ENCODE results near the gene LRIG3.

The LRIG3 gene

DNA sequence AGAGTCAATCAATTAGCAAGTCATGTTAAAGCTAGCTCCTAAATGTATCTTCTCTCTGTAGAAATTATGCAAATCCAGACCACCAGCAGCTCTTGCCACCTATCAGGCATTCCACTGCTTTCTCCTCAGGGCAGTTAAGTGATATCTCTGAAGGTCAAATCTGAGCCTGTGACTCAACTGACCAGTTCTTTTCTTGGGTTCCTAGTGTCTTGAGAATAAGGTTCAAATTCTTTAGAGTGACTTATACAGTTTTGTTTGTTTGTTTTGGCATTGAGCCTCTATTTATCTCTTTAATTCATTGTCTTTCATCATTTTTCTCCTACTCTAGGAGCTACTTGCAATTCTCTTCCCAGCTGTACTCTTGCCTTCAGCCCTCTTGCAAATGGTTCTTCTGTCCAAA, 2.5 kb upstream of the LRIG3 start:
- Mint-ChIP-seq H3K9me3 (no peaks in the 10 kb centered on the region), H3K4me3 (no peak overlapping the region), H3K4me1 (ENCODE audit: low read depth) (peaks cover 3% of the 10 kb centered on the region), H3K36me3 (ENCODE audit: low read depth) (no peaks in the 10 kb centered on the region), H3K27ac (no peak overlapping the region), H3K27me3 (ENCODE audit: low read depth) (peaks cover 32% of the 10 kb centered on the region)
- no peak for DNase-seq (ENCODE audit: low spot score)

DNA sequence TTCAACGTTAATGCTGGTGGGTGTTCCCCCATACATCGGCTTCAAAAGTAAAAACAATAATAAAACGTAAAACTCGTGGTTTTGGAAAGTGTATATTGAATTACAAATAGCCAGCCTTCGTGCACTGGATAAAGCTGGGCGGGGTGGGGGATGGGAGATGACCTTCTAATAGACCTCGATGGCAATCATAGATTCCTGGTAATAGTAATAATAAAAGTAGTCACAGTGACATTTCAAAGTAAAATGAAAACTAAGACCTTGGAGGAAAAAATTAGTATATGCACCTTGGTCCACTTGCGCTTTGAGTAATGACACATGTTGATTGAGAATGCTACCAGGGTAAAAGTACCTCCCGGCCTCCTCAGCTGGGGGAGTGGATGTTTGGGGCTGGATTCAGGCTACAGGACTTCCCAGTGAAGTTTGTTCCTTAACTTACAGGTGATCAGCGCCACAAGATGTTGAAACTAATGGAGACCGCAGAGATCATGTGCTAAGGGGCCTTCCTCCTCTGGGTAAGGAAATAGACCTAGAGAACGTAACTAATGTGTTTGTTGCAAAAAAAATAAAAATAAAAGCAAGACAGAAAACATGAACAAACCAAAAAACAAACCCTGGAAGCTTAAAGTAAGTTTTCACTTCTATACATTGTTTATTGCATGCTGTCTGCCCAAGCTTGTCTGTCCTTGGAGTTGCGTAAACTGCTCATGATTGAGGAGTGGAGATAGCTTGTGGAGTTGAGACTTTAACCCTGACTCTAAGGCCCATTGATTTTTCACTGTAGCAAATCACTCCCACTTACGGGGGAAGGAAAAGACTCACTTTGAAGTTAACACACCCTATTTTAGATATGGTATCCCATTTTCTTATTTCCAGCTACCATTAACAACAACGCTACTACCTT, 907 bp upstream of the LRIG3 start:
- no peak overlapping the region for H3K4me3 Mint-ChIP-seq
- no peaks in the 10 kb centered on the region for H3K9me3 Mint-ChIP-seq
- no peak for DNase-seq (ENCODE audit: low spot score)
- peaks cover 3% of the 10 kb centered on the region for H3K4me1 Mint-ChIP-seq (ENCODE audit: low read depth)
- H3K36me3 Mint-ChIP-seq (ENCODE audit: low read depth) = no peaks in the 10 kb centered on the region
- H3K27me3 Mint-ChIP-seq (ENCODE audit: low read depth) = peaks cover 42% of the 10 kb centered on the region
- H3K27ac Mint-ChIP-seq = no peak overlapping the region

DNA sequence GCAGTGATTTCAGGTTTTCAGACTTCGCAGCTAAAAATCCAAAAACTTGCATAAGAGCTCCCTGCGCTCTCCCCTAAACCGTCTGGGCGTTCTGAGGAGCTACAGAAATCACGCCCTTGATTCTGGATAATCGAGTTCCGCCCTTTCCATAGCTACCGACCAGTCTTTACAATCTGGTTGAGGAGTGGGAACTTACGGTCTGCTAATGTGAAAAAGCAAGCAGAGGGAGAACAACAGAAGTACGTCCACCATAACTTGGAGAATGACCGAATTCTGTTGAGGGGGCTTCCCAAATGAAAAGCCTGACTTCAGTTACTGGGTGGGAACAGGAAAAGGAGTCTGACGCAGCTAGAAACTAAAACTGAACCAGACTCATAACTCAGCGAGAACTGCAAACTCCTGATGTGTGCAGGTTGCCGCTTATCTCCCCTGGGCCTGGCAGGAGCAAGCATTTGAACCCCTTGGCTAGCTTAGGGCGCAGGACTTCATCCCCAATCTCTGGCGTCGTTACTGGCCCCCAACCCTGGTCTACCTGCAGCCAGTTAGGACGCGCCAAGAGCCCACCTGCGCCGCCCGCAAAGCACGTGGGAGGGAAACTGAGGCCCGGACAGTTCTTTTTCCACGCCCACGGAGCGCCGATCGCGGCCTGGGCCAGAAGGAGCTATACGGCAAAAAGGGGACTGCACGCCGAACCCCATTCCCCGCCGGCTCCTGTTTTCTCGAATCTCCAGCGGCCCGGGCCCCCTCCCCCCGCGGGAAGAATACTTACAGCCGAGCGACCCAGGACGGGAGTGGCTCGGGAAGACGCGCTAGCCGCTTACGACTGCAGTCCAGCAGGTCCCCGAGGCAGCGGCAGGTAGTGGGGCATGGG, 838 bp downstream of the LRIG3 start:
- H3K27ac Mint-ChIP-seq = no peak overlapping the region
- no peaks in the 10 kb centered on the region for H3K36me3 Mint-ChIP-seq (ENCODE audit: low read depth)
- DNase-seq (ENCODE audit: low spot score) = no peak
- H3K4me1 Mint-ChIP-seq (ENCODE audit: low read depth) = peaks cover 3% of the 10 kb centered on the region
- H3K27me3 Mint-ChIP-seq (ENCODE audit: low read depth) = peaks cover 42% of the 10 kb centered on the region
- no peak overlapping the region for H3K4me3 Mint-ChIP-seq
- H3K9me3 Mint-ChIP-seq = no peaks in the 10 kb centered on the region

DNA sequence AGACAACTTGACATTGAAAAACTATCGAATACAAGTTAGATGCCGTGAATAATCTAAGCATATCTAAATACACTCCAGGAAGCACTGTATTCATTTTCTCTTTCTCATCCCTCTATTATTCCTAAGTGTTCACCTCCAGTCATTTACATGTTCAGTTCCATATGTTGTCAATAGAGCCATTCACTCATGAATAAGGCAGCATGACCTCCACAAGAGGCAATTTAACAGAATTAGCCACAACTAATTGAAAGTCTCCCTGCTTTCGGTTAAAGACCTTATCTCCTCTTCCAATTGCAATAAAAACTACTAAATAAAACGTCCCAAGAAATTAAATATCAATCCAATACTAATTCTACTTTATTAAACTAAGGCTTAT, 1.8 kb downstream of the LRIG3 start:
- Mint-ChIP-seq H3K9me3 (no peaks in the 10 kb centered on the region), H3K36me3 (ENCODE audit: low read depth) (no peaks in the 10 kb centered on the region), H3K4me3 (no peak overlapping the region), H3K4me1 (ENCODE audit: low read depth) (peaks cover 3% of the 10 kb centered on the region), H3K27ac (no peak overlapping the region), H3K27me3 (ENCODE audit: low read depth) (peaks cover 42% of the 10 kb centered on the region)
- no peak for DNase-seq (ENCODE audit: low spot score)

DNA sequence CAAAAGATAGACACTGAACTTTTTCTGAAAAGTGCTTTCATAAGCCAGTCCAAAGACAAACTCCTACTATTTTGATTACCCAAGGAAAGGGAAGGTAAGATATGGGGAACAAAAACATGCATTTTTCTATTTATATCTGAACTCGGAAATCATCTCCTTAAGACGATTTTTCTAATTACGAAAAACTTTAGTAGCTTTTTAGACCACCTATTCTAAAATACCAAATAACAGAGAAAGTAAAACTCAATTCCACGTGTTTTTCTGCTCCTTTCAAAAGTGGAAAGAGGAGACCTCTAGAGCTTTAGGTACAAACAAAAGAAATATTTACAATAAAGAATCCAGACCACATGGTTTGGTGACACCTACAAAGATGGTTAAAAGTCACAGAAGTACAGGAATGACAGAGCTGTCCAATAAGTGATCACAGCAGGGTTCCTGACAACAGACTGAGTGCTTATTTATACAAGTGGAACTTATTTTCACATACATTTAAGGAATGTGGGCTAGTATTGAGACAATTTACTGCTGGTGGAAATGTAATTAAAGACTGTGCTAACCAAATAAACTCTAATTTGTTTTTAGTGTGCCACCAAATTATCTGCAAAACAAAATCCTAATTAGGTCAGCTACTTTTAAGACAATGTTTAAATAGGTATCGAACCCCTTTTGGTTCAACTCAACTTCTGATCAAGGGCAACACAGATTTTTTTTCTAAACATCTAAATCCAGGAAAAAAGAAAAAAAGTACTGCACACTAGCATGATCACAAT, 2.4 kb downstream of the LRIG3 start:
- Mint-ChIP-seq H3K4me1 (ENCODE audit: low read depth) (peaks cover 3% of the 10 kb centered on the region), H3K27ac (no peak overlapping the region), H3K27me3 (ENCODE audit: low read depth) (peaks cover 38% of the 10 kb centered on the region), H3K36me3 (ENCODE audit: low read depth) (no peaks in the 10 kb centered on the region), H3K4me3 (no peak overlapping the region), H3K9me3 (no peaks in the 10 kb centered on the region)
- no peak for DNase-seq (ENCODE audit: low spot score)

DNA sequence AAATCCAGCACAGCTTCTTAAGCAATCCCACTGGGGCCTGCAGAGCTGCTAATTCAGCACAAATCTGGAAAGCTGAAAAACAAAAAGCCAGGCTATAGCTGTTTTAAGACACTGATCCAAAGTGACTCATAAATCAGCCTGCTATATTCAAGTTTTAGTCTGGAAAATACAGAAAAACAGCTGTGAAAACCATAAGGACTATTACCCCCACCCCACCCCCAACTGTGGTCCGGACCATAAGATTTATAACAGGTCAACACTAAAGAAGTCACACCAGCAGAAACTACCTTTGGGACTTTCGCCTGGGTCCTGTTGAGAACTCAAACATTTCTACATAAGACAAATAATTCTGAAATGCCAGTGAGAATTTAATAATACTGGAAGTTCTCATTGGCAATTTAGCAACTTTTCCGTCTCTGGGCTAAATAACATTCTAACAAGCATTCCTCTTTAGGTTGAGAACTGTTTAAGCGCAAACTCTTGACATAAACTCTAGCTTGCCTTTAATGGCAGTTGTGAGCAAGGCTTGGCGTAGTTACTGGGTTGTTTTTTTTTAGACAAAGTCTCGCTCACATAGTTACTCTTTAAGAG, 3.3 kb downstream of the LRIG3 start:
- no peaks in the 10 kb centered on the region for H3K36me3 Mint-ChIP-seq (ENCODE audit: low read depth)
- DNase-seq (ENCODE audit: low spot score) = no peak

DNA sequence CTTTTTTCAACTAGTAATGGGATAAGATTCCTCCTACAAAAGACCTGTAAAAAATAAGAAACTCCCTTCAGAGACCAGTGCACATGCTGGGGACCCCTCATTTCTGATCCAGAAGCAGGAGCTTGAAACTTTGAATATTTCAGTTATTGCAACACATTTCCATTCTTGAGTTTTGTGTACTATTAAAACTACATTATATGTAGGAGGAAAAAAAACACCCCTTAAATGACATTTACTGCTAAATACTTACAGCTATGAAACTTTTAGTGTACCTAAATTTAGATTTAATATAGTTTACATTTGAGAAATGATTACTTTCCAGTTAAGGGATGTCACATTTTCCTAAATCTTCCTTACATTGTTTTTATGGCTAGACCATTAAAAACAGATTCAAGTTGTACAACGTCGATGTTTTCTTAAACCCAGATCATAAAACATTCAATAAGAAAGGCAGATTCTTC, 4.1 kb downstream of the LRIG3 start:
- no peak for DNase-seq (ENCODE audit: low spot score)
- no peak overlapping the region for H3K27ac Mint-ChIP-seq

More for the DNA sequence above, 3.3 kb downstream of the LRIG3 start:
- no peak overlapping the region for H3K27ac Mint-ChIP-seq
- peaks cover 33% of the 10 kb centered on the region for H3K27me3 Mint-ChIP-seq (ENCODE audit: low read depth)
- no peak overlapping the region for H3K4me3 Mint-ChIP-seq
- H3K9me3 Mint-ChIP-seq = no peaks in the 10 kb centered on the region
- H3K4me1 Mint-ChIP-seq (ENCODE audit: low read depth) = peaks cover 3% of the 10 kb centered on the region

DNA sequence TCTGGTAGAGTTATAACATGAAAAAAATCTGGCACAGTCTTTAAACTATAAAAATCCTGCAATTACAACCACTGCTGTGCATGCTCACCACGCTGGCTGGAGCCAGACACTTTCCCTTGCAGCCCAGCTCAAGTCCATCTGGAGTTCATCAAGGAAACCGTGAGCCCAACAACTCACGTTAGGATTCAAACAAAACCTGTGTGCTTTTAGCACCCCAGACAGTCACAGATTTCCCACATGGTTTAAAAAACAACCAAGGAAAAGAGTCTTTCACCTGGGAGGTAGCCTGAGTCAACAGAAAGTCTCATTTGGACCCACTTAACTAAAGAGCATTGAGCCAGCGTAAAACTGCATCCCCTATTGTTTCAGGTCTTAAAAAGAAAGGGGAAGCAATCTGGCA, 4.7 kb downstream of the LRIG3 start:
- Mint-ChIP-seq H3K27me3 (ENCODE audit: low read depth) (peaks cover 33% of the 10 kb centered on the region), H3K4me3 (no peak overlapping the region), H3K36me3 (ENCODE audit: low read depth) (no peaks in the 10 kb centered on the region), H3K9me3 (no peaks in the 10 kb centered on the region), H3K27ac (no peak overlapping the region), H3K4me1 (ENCODE audit: low read depth) (peaks cover 3% of the 10 kb centered on the region)
- DNase-seq (ENCODE audit: low spot score) = no peak

More for the DNA sequence above, 4.1 kb downstream of the LRIG3 start:
- Mint-ChIP-seq H3K27me3 (ENCODE audit: low read depth) (peaks cover 33% of the 10 kb centered on the region), H3K9me3 (no peaks in the 10 kb centered on the region), H3K36me3 (ENCODE audit: low read depth) (no peaks in the 10 kb centered on the region), H3K4me3 (no peak overlapping the region), H3K4me1 (ENCODE audit: low read depth) (peaks cover 3% of the 10 kb centered on the region)

DNA sequence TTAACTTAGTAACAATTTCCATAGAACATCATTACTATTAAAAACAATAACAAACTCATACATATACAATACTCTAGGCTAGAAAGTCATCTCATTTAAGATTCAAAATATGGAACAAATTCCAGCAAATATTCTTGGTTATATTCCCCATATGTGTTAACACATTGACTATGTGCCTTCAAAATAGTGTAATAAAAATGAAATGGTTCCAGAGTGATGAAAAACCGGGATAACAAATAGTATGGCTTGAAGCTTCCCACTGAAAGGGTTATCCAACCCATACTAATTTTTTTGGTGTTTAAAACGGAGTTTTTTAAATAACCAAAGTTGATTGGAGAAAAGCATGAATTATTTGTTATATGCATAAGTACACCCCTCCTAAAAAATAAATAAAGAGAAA, 5.3 kb downstream of the LRIG3 start:
- Mint-ChIP-seq H3K27ac (no peak overlapping the region), H3K4me1 (ENCODE audit: low read depth) (no peaks in the 10 kb centered on the region), H3K27me3 (ENCODE audit: low read depth) (peaks cover 28% of the 10 kb centered on the region), H3K4me3 (no peak overlapping the region), H3K9me3 (no peaks in the 10 kb centered on the region), H3K36me3 (ENCODE audit: low read depth) (no peaks in the 10 kb centered on the region)
- no peak for DNase-seq (ENCODE audit: low spot score)

DNA sequence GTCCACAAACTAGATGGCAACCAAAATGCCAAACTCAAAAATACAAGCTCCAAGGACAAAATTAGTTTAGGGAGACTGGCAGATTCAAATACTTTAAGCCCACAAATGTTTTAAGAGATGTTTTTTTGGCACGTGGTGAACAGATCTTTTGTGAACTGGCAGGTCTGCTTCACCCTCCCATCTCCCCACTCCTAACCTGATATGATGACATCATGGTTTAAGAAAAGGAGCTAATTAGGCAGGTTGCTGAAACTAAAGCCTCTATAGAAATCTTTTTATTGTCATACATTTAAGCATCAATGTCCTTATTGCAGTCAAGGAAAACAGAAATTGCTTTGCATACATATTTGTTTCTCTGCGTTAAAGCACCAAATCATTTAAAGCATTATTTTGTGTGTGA, 5.8 kb downstream of the LRIG3 start:
- Mint-ChIP-seq H3K4me1 (ENCODE audit: low read depth) (no peaks in the 10 kb centered on the region), H3K9me3 (no peaks in the 10 kb centered on the region), H3K27ac (no peak overlapping the region), H3K27me3 (ENCODE audit: low read depth) (peaks cover 25% of the 10 kb centered on the region), H3K36me3 (ENCODE audit: low read depth) (no peaks in the 10 kb centered on the region), H3K4me3 (no peak overlapping the region)
- no peak for DNase-seq (ENCODE audit: low spot score)

DNA sequence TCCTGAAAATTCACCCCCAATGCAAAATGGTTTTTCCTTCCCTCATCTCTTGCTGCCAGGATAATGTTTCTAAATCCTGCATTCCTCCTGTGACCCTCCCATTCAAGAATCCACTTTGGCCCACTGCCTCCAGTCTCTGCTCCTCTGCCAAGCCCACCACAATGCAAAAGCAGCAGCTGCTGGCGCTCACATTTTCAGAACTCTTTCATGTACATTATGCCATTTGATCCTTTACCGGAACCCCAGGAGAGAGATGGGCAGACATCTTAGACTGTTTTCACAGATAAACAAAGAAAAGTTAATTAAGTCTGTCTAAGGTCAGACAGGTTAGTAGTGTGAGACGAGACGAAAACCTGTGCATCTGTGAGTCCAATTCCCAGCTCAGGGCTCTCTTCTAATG, 12.9 kb downstream of the LRIG3 start:
- Mint-ChIP-seq H3K36me3 (ENCODE audit: low read depth) (no peaks in the 10 kb centered on the region), H3K27me3 (ENCODE audit: low read depth) (no peaks in the 10 kb centered on the region)

DNA sequence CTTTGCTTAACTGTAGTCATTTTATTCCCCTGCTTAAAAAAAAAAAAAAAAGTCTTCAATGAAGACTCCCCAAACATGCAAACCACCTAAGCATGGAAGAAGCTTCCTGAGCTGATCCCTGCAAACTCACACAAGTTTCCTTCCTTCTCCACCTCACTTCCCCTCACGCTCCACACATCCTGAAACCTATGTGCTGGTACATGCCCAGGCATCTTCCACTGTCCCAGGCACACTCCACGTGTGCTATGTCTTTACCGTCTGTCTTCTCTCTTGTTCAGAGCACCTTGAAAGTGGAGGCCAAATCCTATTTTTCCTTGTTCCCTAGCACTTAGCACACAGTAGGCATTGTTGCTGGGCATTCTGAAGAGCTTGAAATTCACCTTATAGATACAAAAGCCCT, 13.4 kb downstream of the LRIG3 start:
- DNase-seq (ENCODE audit: low spot score) = no peak
- Mint-ChIP-seq H3K4me3 (no peak overlapping the region), H3K9me3 (no peaks in the 10 kb centered on the region), H3K27ac (no peak overlapping the region), H3K27me3 (ENCODE audit: low read depth) (no peaks in the 10 kb centered on the region), H3K36me3 (ENCODE audit: low read depth) (no peaks in the 10 kb centered on the region), H3K4me1 (ENCODE audit: low read depth) (no peaks in the 10 kb centered on the region)

More for the DNA sequence above, 12.9 kb downstream of the LRIG3 start:
- Mint-ChIP-seq H3K4me3 (no peak overlapping the region), H3K9me3 (no peaks in the 10 kb centered on the region), H3K27ac (no peak overlapping the region), H3K4me1 (ENCODE audit: low read depth) (no peaks in the 10 kb centered on the region)
- no peak for DNase-seq (ENCODE audit: low spot score)

DNA sequence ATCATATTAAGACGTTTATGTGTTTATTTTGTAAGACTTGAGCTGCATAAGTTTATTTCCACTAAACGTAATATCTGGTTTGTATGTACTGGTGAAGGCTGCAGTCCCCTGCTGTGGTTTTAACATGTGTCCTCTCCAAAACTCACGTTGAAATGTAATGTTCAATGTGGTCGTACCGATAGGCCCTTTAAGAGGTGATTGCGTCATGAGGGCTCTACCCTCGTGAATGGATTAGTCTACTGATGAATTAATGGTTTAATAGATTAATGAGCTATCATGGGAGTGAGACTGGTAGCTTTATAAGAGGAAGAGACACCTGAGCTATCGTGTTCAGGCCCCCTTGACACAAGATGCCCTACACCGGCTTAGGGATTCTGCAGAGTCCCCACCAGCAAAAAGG, 14.9 kb downstream of the LRIG3 start:
- Mint-ChIP-seq H3K27me3 (ENCODE audit: low read depth) (no peaks in the 10 kb centered on the region), H3K9me3 (no peaks in the 10 kb centered on the region), H3K4me3 (no peak overlapping the region), H3K27ac (no peak overlapping the region), H3K36me3 (ENCODE audit: low read depth) (no peaks in the 10 kb centered on the region), H3K4me1 (ENCODE audit: low read depth) (no peaks in the 10 kb centered on the region)
- no peak for DNase-seq (ENCODE audit: low spot score)

Measured in T-helper 2 cell treated with Interferon-gamma antibody and Interleukin-4, amounts not matched to agents 5 μg/mL and 100 μg/mL, for 36 hours (primary cell).